GM12874 (cell line): Measurements from ENCODE around the gene DOCK9.

Experiments used
- TF ChIP-seq, protein P1 (sequence below): IDR thresholded peaks from 2 replicates; pipeline ENCODE4 v1.5.1; 2011; ENCODE audit warnings: low read depth, mild to moderate bottlenecking, control low read depth, low read length, moderate library complexity; ENCODE audit not compliant: insufficient read depth

Gene DOCK9

GRCh38 chr13:98823442-98823841 lies 154.4 kb downstream of the DOCK9 start:
- TF ChIP-seq, protein P1, sequence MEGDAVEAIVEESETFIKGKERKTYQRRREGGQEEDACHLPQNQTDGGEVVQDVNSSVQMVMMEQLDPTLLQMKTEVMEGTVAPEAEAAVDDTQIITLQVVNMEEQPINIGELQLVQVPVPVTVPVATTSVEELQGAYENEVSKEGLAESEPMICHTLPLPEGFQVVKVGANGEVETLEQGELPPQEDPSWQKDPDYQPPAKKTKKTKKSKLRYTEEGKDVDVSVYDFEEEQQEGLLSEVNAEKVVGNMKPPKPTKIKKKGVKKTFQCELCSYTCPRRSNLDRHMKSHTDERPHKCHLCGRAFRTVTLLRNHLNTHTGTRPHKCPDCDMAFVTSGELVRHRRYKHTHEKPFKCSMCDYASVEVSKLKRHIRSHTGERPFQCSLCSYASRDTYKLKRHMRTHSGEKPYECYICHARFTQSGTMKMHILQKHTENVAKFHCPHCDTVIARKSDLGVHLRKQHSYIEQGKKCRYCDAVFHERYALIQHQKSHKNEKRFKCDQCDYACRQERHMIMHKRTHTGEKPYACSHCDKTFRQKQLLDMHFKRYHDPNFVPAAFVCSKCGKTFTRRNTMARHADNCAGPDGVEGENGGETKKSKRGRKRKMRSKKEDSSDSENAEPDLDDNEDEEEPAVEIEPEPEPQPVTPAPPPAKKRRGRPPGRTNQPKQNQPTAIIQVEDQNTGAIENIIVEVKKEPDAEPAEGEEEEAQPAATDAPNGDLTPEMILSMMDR = no peak

DNA sequence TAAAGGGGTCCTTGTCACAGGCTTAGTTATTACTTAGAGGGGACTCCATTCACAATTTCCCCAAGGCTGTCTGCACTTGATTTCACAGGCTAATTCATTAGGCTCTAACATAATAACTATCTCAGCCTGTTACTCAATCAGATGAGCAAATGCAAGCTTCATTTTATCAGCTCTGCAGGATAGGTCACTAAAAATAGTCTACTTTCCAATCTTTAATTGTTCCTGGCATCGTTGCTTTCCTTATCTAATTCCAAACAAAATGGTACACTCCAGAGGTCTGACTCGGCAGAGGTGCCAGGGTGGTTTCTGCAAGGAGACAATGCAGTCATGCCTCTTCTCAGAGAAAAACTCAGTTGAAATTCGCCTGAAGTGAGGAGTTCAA lies 155.6 kb downstream of the DOCK9 start:
- TF ChIP-seq, protein P1 = no peak

DNA sequence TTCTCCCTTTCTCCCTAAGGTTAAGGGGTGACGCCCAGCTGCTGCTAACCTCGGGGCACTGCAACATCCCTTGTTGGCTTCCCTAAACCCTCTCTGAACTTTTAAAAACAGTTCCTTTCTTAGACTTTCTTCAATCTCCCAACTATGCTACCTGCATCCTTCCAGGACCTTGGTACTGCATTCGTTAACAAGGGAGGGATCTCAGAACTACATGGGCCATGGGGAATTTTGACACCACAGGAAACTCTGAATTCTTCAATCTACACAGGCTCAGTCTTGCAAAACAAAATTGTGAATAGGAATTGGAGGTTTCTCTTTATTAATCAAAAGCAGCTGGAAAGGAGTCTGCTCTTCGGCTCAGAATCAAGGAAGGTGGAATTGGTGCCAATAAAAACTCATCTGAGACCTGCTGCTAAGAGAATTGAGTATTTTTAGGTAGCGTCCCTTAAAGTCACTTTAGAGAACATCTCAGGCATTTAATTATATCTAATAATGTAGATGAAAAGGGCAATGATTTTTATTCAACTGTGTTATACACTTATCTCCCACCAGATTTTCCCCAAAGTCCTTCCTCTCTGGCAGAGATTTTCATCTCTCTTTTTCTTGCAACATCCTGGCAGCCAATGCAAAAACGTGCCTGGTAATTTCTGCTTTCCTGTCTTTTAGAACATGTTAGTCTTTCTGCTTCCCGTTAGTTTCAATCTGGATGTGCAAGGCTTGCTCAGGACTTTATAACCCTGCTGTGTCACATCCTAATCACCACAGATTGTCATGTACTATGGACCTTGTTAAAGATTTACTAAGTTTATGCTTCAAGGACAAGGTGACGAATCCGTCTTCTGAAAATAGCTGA lies 156.3 kb downstream of the DOCK9 start:
- TF ChIP-seq, protein P1 = no peak

- TF ChIP-seq, protein P1 = no peak
Observed at GRCh38 chr13:98820744-98821371, 157.0 kb downstream of the DOCK9 start.

- TF ChIP-seq, protein P1 = no peak
Observed at GRCh38 chr13:98820300-98820699, 157.6 kb downstream of the DOCK9 start.

- TF ChIP-seq, protein P1 = no peak
Observed at GRCh38 chr13:98819382-98820010, 158.4 kb downstream of the DOCK9 start.

GRCh38 chr13:98816406-98816805 lies 161.5 kb downstream of the DOCK9 start:
- TF ChIP-seq, protein P1 = no peak
